ENCODE data around the gene CCNB3. TPM values are rescaled to one million over a fixed set of nuclear protein-coding genes. Genes with fewer than 3 reads are reported as not detected.
A peak's percentile ranks its signal among the peaks of the same experiment; 100 is the strongest.

CCNB3 gene
- 0.64 and 0.80 TPM in 2 replicates for total RNA-seq

DNA sequence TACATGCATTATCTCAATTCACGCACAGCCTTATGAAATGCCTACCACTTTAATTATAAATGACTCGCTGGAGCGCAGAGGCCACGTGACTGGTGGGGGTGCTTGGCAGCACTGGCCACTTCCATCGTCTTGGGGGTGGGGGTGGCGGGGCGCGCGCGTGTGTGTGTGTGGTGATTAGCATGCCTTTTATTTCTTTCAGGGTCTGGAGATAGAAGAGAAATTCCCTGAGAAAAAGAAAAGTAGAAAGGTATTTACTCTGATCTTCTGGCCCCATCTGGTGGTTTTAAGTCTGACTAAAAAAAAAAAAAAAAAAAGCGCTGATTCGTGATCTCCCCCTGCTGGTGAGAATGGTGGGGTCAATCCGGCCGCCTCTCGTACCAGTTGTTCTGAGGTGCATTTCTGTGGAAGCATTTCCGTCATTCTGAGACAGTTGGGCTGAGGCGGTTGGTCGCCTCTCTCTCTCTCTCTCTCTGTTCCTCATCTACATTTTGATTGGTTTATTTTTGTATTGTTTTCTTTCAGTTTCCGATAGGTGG is at the start of gene CCNB3:
CCNB3 (plus strand) TSS at position 402 of the 536 bp plus-strand sequence. CDS start 80,399 bp downstream, outside the sequence.
- no peaks in the 10 kb centered on the region for H3K36me3 Mint-ChIP-seq (ENCODE audit: low read depth)
- peak; percentile 60 for DNase-seq (ENCODE audit: low spot score)
- H3K4me3 Mint-ChIP-seq: peak within 1 kb of the TSS; percentile 86
- H3K4me1 Mint-ChIP-seq (ENCODE audit: low read depth): peaks cover 17% of the 10 kb centered on the region
- peak within 1 kb of the TSS; percentile 94 for H3K27ac Mint-ChIP-seq
- H3K9me3 Mint-ChIP-seq: no peaks in the 10 kb centered on the region
- H3K27me3 Mint-ChIP-seq (ENCODE audit: insufficient read depth): no peaks in the 10 kb centered on the region
- intact Hi-C loops (cut with micrococcal nuclease): loop anchor here (1.0 kb wide), 2 partner anchors 282 to 320 kb away; partner anchors contain the start of gene CLCN5

DNA sequence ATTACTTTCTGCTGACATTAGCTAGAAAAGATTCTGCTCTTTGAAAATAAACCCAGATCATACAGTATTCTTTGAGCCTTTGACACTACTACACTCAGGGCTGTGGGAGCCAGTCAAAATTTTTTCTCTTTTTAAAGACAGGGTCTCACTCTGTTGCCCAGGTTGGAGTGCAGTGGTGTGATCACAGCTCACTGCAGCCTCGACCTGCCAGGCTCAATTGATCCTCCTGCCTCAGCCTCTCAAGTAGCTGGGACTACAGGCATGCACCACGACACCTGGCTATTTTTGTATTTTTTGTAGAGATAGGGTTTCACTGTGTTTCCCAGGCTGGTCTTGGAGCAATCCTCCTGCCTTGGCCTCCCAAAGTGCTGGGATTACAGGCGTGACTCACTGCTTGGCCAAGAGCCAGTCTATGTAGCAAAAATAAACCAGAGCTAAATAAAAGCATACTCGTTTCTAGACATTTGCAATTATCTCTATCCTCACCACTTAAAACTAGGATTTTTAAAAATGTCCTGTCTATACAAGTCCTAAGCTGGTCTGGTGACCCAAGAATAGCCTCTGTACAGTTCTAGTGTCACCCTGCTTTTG is 46.9 kb upstream of the CCNB3 start:
- intact Hi-C loops (cut with micrococcal nuclease): no loop called here
- Mint-ChIP-seq H3K9me3 (no peaks in the 10 kb centered on the region), H3K4me1 (ENCODE audit: low read depth) (no peaks in the 10 kb centered on the region), H3K27me3 (ENCODE audit: insufficient read depth) (no peaks in the 10 kb centered on the region), H3K27ac (no peak overlapping the region), H3K4me3 (no peak overlapping the region), H3K36me3 (ENCODE audit: low read depth) (no peaks in the 10 kb centered on the region)
- no peak for DNase-seq (ENCODE audit: low spot score)

GRCh38 chrX:50158593-50158992 is 46.0 kb upstream of the CCNB3 start:
- Mint-ChIP-seq H3K4me3 (no peak overlapping the region), H3K27me3 (ENCODE audit: insufficient read depth) (no peaks in the 10 kb centered on the region), H3K4me1 (ENCODE audit: low read depth) (no peaks in the 10 kb centered on the region), H3K27ac (no peak overlapping the region), H3K9me3 (no peaks in the 10 kb centered on the region), H3K36me3 (ENCODE audit: low read depth) (no peaks in the 10 kb centered on the region)
- no peak for DNase-seq (ENCODE audit: low spot score)
- intact Hi-C loops (cut with micrococcal nuclease): no loop called here

GRCh38 chrX:50161127-50161526 is 43.4 kb upstream of the CCNB3 start:
- Mint-ChIP-seq H3K9me3 (no peaks in the 10 kb centered on the region), H3K4me1 (ENCODE audit: low read depth) (no peaks in the 10 kb centered on the region), H3K4me3 (no peak overlapping the region), H3K27me3 (ENCODE audit: insufficient read depth) (no peaks in the 10 kb centered on the region), H3K36me3 (ENCODE audit: low read depth) (no peaks in the 10 kb centered on the region), H3K27ac (no peak overlapping the region)
- intact Hi-C loops (cut with micrococcal nuclease): no loop called here
- no peak for DNase-seq (ENCODE audit: low spot score)

DNA sequence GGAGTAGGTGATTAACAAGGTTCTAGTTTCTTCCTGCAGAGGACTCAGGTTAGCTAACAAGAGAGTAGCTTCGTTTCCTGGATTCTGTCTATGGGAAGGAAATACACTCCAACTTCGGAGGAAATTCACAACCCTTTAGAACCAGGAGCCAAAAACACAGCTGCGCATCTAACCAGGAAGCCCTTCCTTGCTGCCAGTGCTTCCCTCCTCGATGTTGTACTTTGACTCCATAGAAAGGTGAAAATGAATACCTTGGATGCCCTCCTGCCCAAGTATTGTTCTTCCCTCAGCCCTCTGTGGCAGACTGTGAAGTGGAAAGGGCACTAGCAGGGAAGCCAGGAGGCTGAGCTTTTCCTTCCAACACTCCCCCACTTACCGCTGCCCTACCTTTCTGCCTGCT is 38.8 kb upstream of the CCNB3 start:
- no peaks in the 10 kb centered on the region for H3K27me3 Mint-ChIP-seq (ENCODE audit: insufficient read depth)
- no peaks in the 10 kb centered on the region for H3K9me3 Mint-ChIP-seq
- DNase-seq (ENCODE audit: low spot score): no peak
- H3K4me1 Mint-ChIP-seq (ENCODE audit: low read depth): peaks cover 8% of the 10 kb centered on the region
- no peak overlapping the region for H3K4me3 Mint-ChIP-seq
- H3K27ac Mint-ChIP-seq: no peak overlapping the region
- H3K36me3 Mint-ChIP-seq (ENCODE audit: low read depth): no peaks in the 10 kb centered on the region
- intact Hi-C loops (cut with micrococcal nuclease): no loop called here

DNA sequence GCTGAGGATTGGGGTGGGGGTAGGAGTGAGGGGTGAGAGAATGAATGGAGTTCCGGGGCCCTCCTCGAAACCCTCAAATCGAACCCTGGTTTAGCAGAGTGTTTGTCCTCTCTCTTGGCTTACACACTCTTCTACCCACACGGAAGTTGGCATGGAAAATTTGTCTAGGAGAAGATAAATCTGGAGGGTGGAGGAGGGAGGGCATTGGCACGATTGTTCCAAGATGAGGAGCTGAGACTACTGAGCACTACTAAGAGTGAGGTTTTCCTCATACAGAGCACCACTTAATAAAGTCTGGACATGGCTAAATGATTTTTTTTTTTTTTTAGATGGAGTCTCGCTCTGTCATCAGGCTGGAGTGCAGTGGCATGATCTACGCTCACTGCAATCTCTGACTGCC is 37.2 kb upstream of the CCNB3 start:
- Mint-ChIP-seq H3K27ac (no peak overlapping the region), H3K4me3 (no peak overlapping the region), H3K9me3 (no peaks in the 10 kb centered on the region), H3K27me3 (ENCODE audit: insufficient read depth) (no peaks in the 10 kb centered on the region), H3K4me1 (ENCODE audit: low read depth) (peaks cover 8% of the 10 kb centered on the region), H3K36me3 (ENCODE audit: low read depth) (no peaks in the 10 kb centered on the region)
- no peak for DNase-seq (ENCODE audit: low spot score)
- intact Hi-C loops (cut with micrococcal nuclease): no loop called here

GRCh38 chrX:50168241-50168687 is 36.3 kb upstream of the CCNB3 start:
- intact Hi-C loops (cut with micrococcal nuclease): no loop called here
- Mint-ChIP-seq H3K27me3 (ENCODE audit: insufficient read depth) (no peaks in the 10 kb centered on the region), H3K4me3 (no peak overlapping the region), H3K9me3 (no peaks in the 10 kb centered on the region), H3K27ac (no peak overlapping the region), H3K4me1 (ENCODE audit: low read depth) (peaks cover 8% of the 10 kb centered on the region), H3K36me3 (ENCODE audit: low read depth) (no peaks in the 10 kb centered on the region)
- DNase-seq (ENCODE audit: low spot score): no peak

DNA sequence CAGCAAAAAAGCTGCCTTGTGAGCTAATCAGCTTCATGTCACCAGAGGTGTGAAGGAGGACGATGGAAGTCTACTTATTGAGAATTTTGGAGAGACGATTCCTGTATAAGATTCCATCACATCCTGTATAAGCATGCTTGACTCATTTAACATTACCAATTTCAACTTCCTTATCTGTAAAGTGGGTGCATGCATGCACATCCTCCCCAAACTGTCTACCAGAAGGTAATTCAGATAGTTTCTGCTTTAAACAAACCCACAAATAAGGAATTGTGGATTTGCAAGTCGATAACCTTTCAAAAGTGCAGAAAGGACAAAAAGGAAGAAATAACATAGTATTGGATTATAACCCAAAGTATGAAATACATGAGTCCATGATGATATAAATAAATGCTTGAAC is 34.8 kb upstream of the CCNB3 start:
- no peaks in the 10 kb centered on the region for H3K36me3 Mint-ChIP-seq (ENCODE audit: low read depth)
- no peak for DNase-seq (ENCODE audit: low spot score)
- no peaks in the 10 kb centered on the region for H3K27me3 Mint-ChIP-seq (ENCODE audit: insufficient read depth)
- H3K4me1 Mint-ChIP-seq (ENCODE audit: low read depth): peaks cover 8% of the 10 kb centered on the region
- H3K9me3 Mint-ChIP-seq: no peaks in the 10 kb centered on the region
- intact Hi-C loops (cut with micrococcal nuclease): no loop called here
- no peak overlapping the region for H3K27ac Mint-ChIP-seq
- H3K4me3 Mint-ChIP-seq: no peak overlapping the region

DNA sequence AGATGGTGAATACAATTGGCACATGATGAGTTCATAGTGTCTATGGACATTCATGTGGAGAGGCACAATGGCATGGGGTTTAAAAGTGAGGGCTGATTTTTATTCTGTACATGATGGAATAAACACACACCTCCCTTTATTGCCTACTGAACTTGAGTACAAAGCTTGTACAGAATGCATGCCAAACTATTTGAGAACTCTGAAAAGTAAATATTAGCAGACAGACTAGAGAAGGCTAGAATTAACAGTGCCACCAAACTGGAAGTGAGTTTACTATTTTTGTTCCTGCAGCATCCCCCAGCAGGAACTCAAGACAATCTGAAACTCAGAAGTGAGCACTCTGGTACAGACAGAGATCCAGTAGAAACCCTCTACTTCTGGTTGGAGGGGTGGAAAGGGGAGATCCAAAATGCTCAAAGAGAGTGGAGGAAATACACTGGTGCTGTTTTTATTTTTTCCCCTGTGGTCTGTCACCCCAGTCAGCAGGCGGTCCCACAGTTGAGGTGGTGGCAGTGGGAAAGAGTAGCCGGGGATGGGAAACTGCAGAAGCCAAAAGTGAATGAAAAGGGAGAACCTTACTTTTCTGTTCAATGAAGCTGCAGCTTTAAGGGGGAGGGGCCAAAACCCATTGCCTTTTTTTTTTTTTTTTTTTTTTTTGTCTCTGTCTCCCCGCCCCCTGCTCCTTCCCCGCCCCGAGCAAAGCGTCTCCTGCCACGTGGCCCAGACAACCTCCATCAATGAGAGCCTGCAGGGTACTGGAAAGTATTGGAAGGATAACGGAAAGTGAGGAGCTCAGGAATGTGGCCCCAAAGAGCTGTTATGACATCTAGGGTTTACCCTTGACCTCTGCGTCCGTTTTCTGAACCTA is 24.3 kb upstream of the CCNB3 start:
- intact Hi-C loops (cut with micrococcal nuclease): no loop called here
- no peak for DNase-seq (ENCODE audit: low spot score)
- Mint-ChIP-seq H3K36me3 (ENCODE audit: low read depth) (no peaks in the 10 kb centered on the region), H3K9me3 (no peaks in the 10 kb centered on the region), H3K4me3 (no peak overlapping the region), H3K4me1 (ENCODE audit: low read depth) (no peaks in the 10 kb centered on the region), H3K27ac (no peak overlapping the region), H3K27me3 (ENCODE audit: insufficient read depth) (no peaks in the 10 kb centered on the region)

DNA sequence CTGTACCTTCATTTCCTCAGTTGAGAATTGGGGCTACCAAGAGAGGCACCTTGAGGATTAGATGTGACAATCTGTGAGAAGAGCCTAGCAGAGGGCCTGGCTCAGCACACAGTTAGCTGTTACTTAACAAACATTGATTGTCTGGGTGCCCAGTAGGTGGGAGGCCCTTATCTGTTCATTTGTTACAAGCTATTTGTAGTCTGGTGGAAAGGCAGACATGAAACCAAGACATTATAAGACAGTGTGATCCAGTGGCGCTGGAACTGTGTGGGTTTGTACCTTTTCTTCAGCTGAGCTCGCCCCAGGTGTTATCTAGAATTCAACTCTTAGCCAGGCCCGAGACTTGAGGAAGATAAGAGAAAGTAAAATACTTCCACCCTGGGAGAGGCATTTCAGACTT is 20.7 kb upstream of the CCNB3 start:
- no peak for DNase-seq (ENCODE audit: low spot score)
- no peaks in the 10 kb centered on the region for H3K9me3 Mint-ChIP-seq
- H3K36me3 Mint-ChIP-seq (ENCODE audit: low read depth): no peaks in the 10 kb centered on the region
- peaks cover 4% of the 10 kb centered on the region for H3K27me3 Mint-ChIP-seq (ENCODE audit: insufficient read depth)
- H3K4me3 Mint-ChIP-seq: no peak overlapping the region
- H3K27ac Mint-ChIP-seq: no peak overlapping the region
- intact Hi-C loops (cut with micrococcal nuclease): no loop called here
- no peaks in the 10 kb centered on the region for H3K4me1 Mint-ChIP-seq (ENCODE audit: low read depth)

- no peak overlapping the region for H3K27ac Mint-ChIP-seq
- no peaks in the 10 kb centered on the region for H3K9me3 Mint-ChIP-seq
- H3K36me3 Mint-ChIP-seq (ENCODE audit: low read depth): no peaks in the 10 kb centered on the region
- intact Hi-C loops (cut with micrococcal nuclease): no loop called here
- no peaks in the 10 kb centered on the region for H3K4me1 Mint-ChIP-seq (ENCODE audit: low read depth)
- no peak overlapping the region for H3K4me3 Mint-ChIP-seq
- DNase-seq (ENCODE audit: low spot score): no peak
- H3K27me3 Mint-ChIP-seq (ENCODE audit: insufficient read depth): peaks cover 4% of the 10 kb centered on the region
Measured at GRCh38 chrX:50188859-50189600, 15.5 kb upstream of the CCNB3 start.

DNA sequence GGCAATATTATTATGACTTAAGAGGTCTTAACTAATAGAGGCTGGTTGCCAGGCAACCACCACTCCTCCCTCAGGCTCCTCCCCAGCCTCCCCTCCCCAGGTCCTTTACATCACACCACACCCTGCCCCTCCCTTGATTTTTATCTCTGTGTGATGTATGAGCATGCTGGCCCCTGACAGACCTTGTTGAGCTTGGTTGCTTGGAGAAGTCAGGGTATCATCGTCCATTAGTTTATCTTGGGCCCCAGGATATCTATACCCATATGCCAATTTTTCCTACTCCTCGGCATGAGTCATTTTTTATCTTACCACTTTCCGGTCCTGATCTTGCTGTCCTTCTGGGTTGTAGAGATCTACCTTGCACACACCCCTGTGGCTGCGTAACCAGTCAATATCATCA is 6.2 kb upstream of the CCNB3 start:
- DNase-seq (ENCODE audit: low spot score): no peak
- Mint-ChIP-seq H3K4me1 (ENCODE audit: low read depth) (peaks cover 2% of the 10 kb centered on the region), H3K27me3 (ENCODE audit: insufficient read depth) (no peaks in the 10 kb centered on the region), H3K27ac (no peak overlapping the region), H3K9me3 (no peaks in the 10 kb centered on the region), H3K4me3 (no peak overlapping the region), H3K36me3 (ENCODE audit: low read depth) (no peaks in the 10 kb centered on the region)
- intact Hi-C loops (cut with micrococcal nuclease): no loop called here

DNA sequence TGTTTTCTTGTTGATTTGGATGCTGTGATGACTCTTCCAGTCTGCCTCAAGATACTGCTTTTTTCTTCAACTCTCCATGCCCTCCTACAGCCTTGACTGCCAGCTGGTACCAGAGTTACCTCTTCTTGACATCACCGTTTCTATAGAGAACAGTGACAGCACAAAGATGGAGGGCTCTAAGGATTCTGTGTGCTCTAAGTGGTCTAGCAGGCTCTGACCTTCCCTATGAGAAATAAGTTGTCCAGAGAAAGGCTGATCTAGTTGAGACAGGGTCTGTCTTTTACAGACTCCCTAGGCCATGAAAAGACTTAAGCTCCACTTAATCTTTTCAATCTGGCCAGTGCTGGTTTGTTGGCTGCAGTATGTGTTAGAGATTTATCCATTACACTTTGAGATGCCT is 3.7 kb upstream of the CCNB3 start, which contains the start of gene AKAP4:
AKAP4 (minus strand) TSS at position 101 of the 400 bp plus-strand sequence. CDS start 118 bp downstream, outside the sequence.
- Mint-ChIP-seq H3K4me3 (no peak within 1 kb of the TSS), H3K27me3 (ENCODE audit: insufficient read depth) (no peaks in the 10 kb centered on the region), H3K4me1 (ENCODE audit: low read depth) (peaks cover 17% of the 10 kb centered on the region), H3K9me3 (no peaks in the 10 kb centered on the region), H3K27ac (no peak within 1 kb of the TSS), H3K36me3 (ENCODE audit: low read depth) (no peaks in the 10 kb centered on the region)
- DNase-seq (ENCODE audit: low spot score): no peak
- intact Hi-C loops (cut with micrococcal nuclease): no loop called here

Data from activated T-helper 1 cell treated with anti-CD3 and anti-CD28 coated beads, Interleukin-12 subunit alpha, Interleukin-12 subunit beta, Interleukin-2, Interleukin-4 antibody, amounts not matched to agents 30 ng/mL and 10 ng/mL and 1 ng/mL, durations not matched to agents 14 hours and 24 hours and 36 hours (primary cell).